K562 (cell line): ENCODE measurements around the gene SBNO1. TPM values are rescaled to one million over a fixed set of nuclear protein-coding genes. Genes with fewer than 3 reads are reported as not detected.

Experiments used
- ATF7 ChIP-seq: fragments of 450-650 bp; IDR thresholded peaks from 2 replicates; pipeline ENCODE4 v1.7.1; 2014; ENCODE audit warnings: mild to moderate bottlenecking, moderate library complexity
- BMI1 ChIP-seq: fragments of 150-350 bp; IDR thresholded peaks from 2 replicates; pipeline ENCODE4 v1.6.1; 2014; ENCODE audit warnings: low read length
- EGR1 ChIP-seq: fragments of 450-650 bp; conservative IDR thresholded peaks from 2 replicates; pipeline ENCODE4 v1.6.1; 2017; ENCODE audit warnings: mild to moderate bottlenecking
- HDAC1 ChIP-seq, 2 experiments: fragments of 450-650 bp; IDR thresholded peaks; 2 replicates each; pipeline ENCODE4 v1.6.1; 2016 to 2017; ENCODE audit warnings: inconsistent platforms in 1 of 2, mild to moderate bottlenecking in 1 of 2, moderate library complexity in 1 of 2
- HDAC6 ChIP-seq: IDR thresholded peaks from 2 replicates; pipeline ENCODE4 v1.6.1; 2012; ENCODE audit warnings: low read depth, mild to moderate bottlenecking, control low read depth, inconsistent platforms, low read length, moderate library complexity
- JUNB ChIP-seq: fragments of 450-650 bp; formaldehyde crosslinking; conservative IDR thresholded peaks from 2 replicates; pipeline ENCODE4 v1.4.0; 2020; ENCODE audit warnings: mild to moderate bottlenecking
- JUND ChIP-seq, 2 experiments: IDR thresholded peaks; 2 replicates in 1 of 2; 3 replicates in 1 of 2; pipeline ENCODE4 v1.6.1; 2011; ENCODE audit warnings: borderline replicate concordance in 2 of 2, low read depth in 2 of 2, low read length in 2 of 2, improper control_type of control experiment in 1 of 2, missing biosample characterization in 1 of 2, missing genetic modification characterization in 1 of 2, missing genetic modification reagents in 1 of 2
- KAT8 ChIP-seq: fragments of 450-650 bp; IDR thresholded peaks from 2 replicates; pipeline ENCODE4 v1.6.1; 2016; ENCODE audit warnings: low read depth, mild to moderate bottlenecking
- MAFF ChIP-seq: IDR thresholded peaks from 2 replicates; pipeline ENCODE4 v1.6.1; 2012; ENCODE audit warnings: low read length, improper control_type of control experiment
- MAFG ChIP-seq: fragments of 450-650 bp; conservative IDR thresholded peaks from 2 replicates; pipeline ENCODE4 v1.6.1; 2016; ENCODE audit warnings: missing genetic modification characterization, missing compliant biosample characterization
- NFE2 ChIP-seq: IDR thresholded peaks from 2 replicates; pipeline ENCODE4 v1.6.1; 2014; ENCODE audit warnings: antibody characterized with exemption, low read depth
- NFIC ChIP-seq: fragments of 450-650 bp; IDR thresholded peaks from 2 replicates; pipeline ENCODE4 v1.6.1; 2017; ENCODE audit warnings: mild to moderate bottlenecking, inconsistent platforms
- ZNF140 ChIP-seq: fragments of 250-450 bp; sonication (Bioruptor Pico); IDR thresholded peaks from 2 replicates; pipeline ENCODE4 v1.8.0; 2021; ENCODE audit warnings: moderate library complexity, mild to moderate bottlenecking, inconsistent platforms
- ZNF384 ChIP-seq: IDR thresholded peaks from 2 replicates; pipeline ENCODE4 v1.6.1; 2012; ENCODE audit warnings: low read depth, low read length, improper control_type of control experiment
- ZNF583 ChIP-seq: fragments of 250-450 bp; sonication (Bioruptor Pico); IDR thresholded peaks from 2 replicates; pipeline ENCODE4 v1.4.0; 2020
- ZNF764 ChIP-seq: fragments of 250-450 bp; sonication (Bioruptor Pico); IDR thresholded peaks from 2 replicates; pipeline ENCODE4 v1.4.0; 2020; ENCODE audit warnings: low read depth, mild to moderate bottlenecking, moderate library complexity
- polyA plus RNA-seq, 8 experiments: library from polyadenylated mRNA; depleted of rRNA in 4 of 8; stranded (reverse) in 5 of 8; unstranded in 3 of 8; fragments of >200 nt; fragmentation: Nextera tagmentation in 2 of 8; fragmentation: Illumina TruSeq in 1 of 8; extraction: Ambion mirVana in 2 of 8; extraction: Trizol in 1 of 8; gene quantifications; 2 replicates each; pipeline versions ENCODE4 v1.2.1 to v1.2.3, GENCODE V29; 2011 to 2014; ENCODE audit warnings: inconsistent platforms in 1 of 8, missing spikeins in 1 of 8
- total RNA-seq, 7 experiments: library from RNA; depleted of rRNA in 6 of 7; stranded (reverse); fragments of >200 nt in 6 of 7; fragmentation: Illumina TruSeq in 2 of 7; extraction: Trizol in 2 of 7; gene quantifications; 2 replicates each; pipeline versions ENCODE4 v1.2.1 to v1.2.3, GENCODE V29; 2011 to 2021; ENCODE audit warnings: low replicate concordance in 1 of 7
- TF ChIP-seq, protein P1 (sequence below), 2 experiments: IDR thresholded peaks in 1 of 2; conservative IDR thresholded peaks in 1 of 2; 2 replicates each; pipeline ENCODE4 v1.6.1; 2016; ENCODE audit warnings: low read depth in 2 of 2, mild to moderate bottlenecking in 1 of 2, missing compliant biosample characterization in 1 of 2, missing genetic modification characterization in 1 of 2, moderate library complexity in 1 of 2
- TF ChIP-seq, protein P2 (sequence below): fragments of 450-650 bp; IDR thresholded peaks from 2 replicates; pipeline ENCODE4 v1.6.1; 2017; ENCODE audit warnings: antibody characterized with exemption, mild to moderate bottlenecking
- TF ChIP-seq, protein P3 (sequence below): fragments of 250-450 bp; sonication (Bioruptor Pico); IDR thresholded peaks from 2 replicates; pipeline ENCODE4 v1.4.0; 2020

The SBNO1 gene
- total and polyA plus RNA-seq, 9 of the 15 experiments (the other 6 are each of a cell fraction or from before 2014, with no cell fraction given): 14.9 to 77.1 (median 35.9) TPM

DNA sequence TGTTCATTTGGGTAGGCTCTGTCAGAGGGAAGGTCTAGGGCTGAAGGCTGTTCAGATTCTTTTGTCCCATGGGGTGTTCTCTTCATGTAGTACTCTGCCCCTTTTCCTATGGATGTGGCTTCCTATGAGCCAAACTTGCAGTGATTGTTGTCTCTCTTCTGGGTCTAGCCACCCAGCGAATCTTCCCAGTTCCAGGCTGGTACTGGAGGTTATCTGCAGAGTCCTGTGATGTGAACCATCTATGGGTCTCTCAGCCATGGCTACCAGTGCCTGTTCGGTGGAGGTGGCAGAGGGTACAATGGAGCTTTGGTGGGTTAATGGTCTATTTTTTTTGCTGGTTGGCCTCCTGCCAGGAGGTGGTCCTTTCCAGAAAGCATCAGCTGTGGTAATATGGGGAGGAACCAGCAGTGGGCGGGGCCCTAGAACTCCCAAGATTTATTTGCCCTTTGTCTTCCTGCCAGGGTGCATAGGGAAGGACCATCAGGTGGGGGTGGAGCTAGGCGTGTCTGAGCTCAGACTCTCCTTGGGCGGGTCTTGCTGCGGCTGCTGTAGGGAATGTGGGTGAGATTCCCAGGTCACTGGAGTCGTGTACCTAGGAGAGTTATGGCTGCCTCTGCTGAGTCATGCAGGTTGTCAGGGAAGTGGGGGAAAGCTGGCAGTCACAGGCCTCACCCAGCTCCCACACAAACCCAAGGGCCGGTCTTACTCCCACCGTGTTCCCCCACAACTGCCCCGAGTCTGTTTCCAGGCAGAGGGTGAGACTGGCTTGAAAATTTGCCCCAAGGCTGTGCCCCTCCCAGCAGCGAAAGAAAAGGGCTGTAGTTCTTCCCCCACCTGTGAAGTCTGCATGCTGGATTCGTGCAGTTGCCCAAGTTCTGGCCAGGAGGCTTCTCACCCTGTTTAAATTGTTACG, 113.9 kb downstream of the SBNO1 start (continued):
- TF ChIP-seq, protein P1, sequence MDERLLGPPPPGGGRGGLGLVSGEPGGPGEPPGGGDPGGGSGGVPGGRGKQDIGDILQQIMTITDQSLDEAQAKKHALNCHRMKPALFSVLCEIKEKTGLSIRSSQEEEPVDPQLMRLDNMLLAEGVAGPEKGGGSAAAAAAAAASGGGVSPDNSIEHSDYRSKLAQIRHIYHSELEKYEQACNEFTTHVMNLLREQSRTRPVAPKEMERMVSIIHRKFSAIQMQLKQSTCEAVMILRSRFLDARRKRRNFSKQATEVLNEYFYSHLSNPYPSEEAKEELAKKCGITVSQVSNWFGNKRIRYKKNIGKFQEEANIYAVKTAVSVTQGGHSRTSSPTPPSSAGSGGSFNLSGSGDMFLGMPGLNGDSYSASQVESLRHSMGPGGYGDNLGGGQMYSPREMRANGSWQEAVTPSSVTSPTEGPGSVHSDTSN (CRISPR knock-in tag; IDR thresholded peaks at IDR 0.05; ENCODE audit: low read depth): no peak
- TF ChIP-seq, protein P1 (tag; conservative IDR thresholded peaks at IDR 0.05; ENCODE audit: low read depth): peak; percentile 70
- TF ChIP-seq ZNF140 (no peak), ATF7 (no peak), ZNF583 (CRISPR knock-in tag) (no peak), EGR1 (peak; percentile 2; the same call in 1 of the 2 replicates), ZNF764 (CRISPR knock-in tag) (no peak), KAT8 (no peak), MAFG (tag) (peak; percentile 79), JUND (IDR thresholded peaks at IDR 0.05; ENCODE audit: borderline replicate concordance, low read depth, low read length) (no peak), JUND (tag; IDR thresholded peaks at IDR 0.05; ENCODE audit: borderline replicate concordance, low read depth, low read length) (peak; percentile 36; the same call in 1 of the 3 replicates), MAFF (peak; percentile 15; the same call in 1 of the 2 replicates), HDAC1 (IDR thresholded peaks at IDR 0.05) (0 out of 4 replicates have a peak, but pooled peaks of 1 of the 2 experiments have one; percentile 8), JUNB (CRISPR knock-in tag) (no peak), NFE2 (peak; percentile 82), ZNF384 (0 out of 2 replicates have a peak, but pooled peaks have one; percentile 24), NFIC (peak; percentile 96), HDAC6 (no peak), BMI1 (no peak)
- TF ChIP-seq, protein P2, sequence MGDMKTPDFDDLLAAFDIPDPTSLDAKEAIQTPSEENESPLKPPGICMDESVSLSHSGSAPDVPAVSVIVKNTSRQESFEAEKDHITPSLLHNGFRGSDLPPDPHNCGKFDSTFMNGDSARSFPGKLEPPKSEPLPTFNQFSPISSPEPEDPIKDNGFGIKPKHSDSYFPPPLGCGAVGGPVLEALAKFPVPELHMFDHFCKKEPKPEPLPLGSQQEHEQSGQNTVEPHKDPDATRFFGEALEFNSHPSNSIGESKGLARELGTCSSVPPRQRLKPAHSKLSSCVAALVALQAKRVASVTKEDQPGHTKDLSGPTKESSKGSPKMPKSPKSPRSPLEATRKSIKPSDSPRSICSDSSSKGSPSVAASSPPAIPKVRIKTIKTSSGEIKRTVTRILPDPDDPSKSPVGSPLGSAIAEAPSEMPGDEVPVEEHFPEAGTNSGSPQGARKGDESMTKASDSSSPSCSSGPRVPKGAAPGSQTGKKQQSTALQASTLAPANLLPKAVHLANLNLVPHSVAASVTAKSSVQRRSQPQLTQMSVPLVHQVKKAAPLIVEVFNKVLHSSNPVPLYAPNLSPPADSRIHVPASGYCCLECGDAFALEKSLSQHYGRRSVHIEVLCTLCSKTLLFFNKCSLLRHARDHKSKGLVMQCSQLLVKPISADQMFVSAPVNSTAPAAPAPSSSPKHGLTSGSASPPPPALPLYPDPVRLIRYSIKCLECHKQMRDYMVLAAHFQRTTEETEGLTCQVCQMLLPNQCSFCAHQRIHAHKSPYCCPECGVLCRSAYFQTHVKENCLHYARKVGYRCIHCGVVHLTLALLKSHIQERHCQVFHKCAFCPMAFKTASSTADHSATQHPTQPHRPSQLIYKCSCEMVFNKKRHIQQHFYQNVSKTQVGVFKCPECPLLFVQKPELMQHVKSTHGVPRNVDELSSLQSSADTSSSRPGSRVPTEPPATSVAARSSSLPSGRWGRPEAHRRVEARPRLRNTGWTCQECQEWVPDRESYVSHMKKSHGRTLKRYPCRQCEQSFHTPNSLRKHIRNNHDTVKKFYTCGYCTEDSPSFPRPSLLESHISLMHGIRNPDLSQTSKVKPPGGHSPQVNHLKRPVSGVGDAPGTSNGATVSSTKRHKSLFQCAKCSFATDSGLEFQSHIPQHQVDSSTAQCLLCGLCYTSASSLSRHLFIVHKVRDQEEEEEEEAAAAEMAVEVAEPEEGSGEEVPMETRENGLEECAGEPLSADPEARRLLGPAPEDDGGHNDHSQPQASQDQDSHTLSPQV: peak; percentile 39; the same call in 1 of the 2 replicates
- TF ChIP-seq, protein P3, sequence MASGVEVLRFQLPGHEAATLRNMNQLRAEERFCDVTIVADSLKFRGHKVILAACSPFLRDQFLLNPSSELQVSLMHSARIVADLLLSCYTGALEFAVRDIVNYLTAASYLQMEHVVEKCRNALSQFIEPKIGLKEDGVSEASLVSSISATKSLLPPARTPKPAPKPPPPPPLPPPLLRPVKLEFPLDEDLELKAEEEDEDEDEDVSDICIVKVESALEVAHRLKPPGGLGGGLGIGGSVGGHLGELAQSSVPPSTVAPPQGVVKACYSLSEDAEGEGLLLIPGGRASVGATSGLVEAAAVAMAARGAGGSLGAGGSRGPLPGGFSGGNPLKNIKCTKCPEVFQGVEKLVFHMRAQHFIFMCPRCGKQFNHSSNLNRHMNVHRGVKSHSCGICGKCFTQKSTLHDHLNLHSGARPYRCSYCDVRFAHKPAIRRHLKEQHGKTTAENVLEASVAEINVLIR (CRISPR knock-in tag): no peak
